Measurements from ENCODE around the gene ULBP3.

ULBP3 gene

DNA sequence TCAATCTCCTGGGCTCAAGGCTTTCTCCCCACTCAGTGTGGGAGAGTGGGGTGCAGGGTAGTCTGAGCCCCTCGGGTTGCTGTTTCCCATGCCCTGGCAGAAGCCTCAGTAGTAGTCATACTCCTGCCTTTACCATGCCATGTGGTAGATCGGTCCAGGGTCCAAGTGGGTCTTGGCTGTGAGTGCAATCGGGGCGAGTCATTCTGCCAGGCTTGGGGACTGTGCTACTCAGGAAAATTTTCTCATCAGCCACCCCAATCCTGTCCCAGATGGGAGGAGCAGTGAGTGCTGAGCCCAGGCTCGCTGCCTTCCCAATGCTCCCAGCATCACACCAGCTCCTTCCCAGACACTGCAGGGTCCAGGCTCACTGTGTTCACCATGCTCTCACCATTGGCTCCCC, 32.8 kb downstream of the ULBP3 start:
- DNase-seq (ENCODE audit: low read depth, low spot score): no peak
- TF ChIP-seq, protein P1, sequence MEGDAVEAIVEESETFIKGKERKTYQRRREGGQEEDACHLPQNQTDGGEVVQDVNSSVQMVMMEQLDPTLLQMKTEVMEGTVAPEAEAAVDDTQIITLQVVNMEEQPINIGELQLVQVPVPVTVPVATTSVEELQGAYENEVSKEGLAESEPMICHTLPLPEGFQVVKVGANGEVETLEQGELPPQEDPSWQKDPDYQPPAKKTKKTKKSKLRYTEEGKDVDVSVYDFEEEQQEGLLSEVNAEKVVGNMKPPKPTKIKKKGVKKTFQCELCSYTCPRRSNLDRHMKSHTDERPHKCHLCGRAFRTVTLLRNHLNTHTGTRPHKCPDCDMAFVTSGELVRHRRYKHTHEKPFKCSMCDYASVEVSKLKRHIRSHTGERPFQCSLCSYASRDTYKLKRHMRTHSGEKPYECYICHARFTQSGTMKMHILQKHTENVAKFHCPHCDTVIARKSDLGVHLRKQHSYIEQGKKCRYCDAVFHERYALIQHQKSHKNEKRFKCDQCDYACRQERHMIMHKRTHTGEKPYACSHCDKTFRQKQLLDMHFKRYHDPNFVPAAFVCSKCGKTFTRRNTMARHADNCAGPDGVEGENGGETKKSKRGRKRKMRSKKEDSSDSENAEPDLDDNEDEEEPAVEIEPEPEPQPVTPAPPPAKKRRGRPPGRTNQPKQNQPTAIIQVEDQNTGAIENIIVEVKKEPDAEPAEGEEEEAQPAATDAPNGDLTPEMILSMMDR (IDR thresholded peaks at IDR 0.05; ENCODE audit: insufficient read depth, low read length, missing control alignments): no peak
- H3K4me3 ChIP-seq (ENCODE audit: low read depth, low read length): no peak overlapping the region
- POLR2A ChIA-PET: no interaction called here
- CTCF ChIA-PET: no interaction called here

DNA sequence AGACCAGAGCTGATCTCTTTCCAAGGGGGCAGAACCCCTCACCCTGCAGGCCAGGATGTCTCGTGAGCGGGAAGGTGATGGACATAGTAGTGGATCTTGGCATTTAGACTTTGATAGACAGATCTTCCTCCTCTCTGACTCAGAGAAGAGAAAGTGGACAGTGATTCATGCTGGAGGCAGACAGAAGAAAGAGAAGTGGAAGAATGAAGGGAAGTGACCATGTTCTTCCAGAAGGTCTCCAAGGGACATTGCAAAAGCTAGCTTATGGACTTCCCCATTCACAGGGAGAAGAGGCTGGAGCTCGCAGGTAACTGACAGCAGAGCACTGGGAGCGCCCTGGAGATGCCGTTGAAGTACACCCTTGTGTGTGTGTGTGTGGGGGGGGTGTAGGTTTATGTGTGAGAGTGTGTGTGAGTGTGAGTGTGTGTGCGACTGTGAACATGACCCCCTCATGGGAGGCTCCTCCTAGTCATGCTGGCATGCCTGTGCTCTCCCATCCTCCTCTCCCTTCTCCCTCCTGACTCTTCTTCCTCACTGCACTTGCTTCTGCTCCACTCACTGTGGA, 35.6 kb downstream of the ULBP3 start:
- no peak overlapping the region for H3K4me3 ChIP-seq (ENCODE audit: low read depth, low read length)
- no peak for DNase-seq (ENCODE audit: low read depth, low spot score)
- TF ChIP-seq, protein P1 (IDR thresholded peaks at IDR 0.05; ENCODE audit: insufficient read depth, low read length, missing control alignments): no peak
- POLR2A ChIA-PET: no interaction called here
- CTCF ChIA-PET: interaction anchor here (1.0 kb wide), 1 partner anchor 16 kb away, joined by 3 read pairs; no protein-coding TSS in a partner anchor

GRCh38 chr6:150032598-150032997, 36.3 kb downstream of the ULBP3 start:
- POLR2A ChIA-PET: no interaction called here

GRCh38 chr6:150030611-150031010, 38.3 kb downstream of the ULBP3 start:
- DNase-seq (ENCODE audit: low read depth, low spot score): no peak
- TF ChIP-seq, protein P1 (IDR thresholded peaks at IDR 0.05; ENCODE audit: insufficient read depth, low read length, missing control alignments): no peak
- CTCF ChIA-PET: no interaction called here
- POLR2A ChIA-PET: no interaction called here
- H3K4me3 ChIP-seq (ENCODE audit: low read depth, low read length): no peak overlapping the region

More at GRCh38 chr6:150032598-150032997, 36.3 kb downstream of the ULBP3 start:
- H3K4me3 ChIP-seq (ENCODE audit: low read depth, low read length): no peak overlapping the region
- CTCF ChIA-PET: interaction anchor here (1.0 kb wide), 1 partner anchor 15 kb away, joined by 3 read pairs; no protein-coding TSS in a partner anchor
- TF ChIP-seq, protein P1 (IDR thresholded peaks at IDR 0.05; ENCODE audit: insufficient read depth, low read length, missing control alignments): no peak
- DNase-seq (ENCODE audit: low read depth, low spot score): no peak

- CTCF ChIA-PET: no interaction called here
- POLR2A ChIA-PET: no interaction called here
- TF ChIP-seq, protein P1 (IDR thresholded peaks at IDR 0.05; ENCODE audit: insufficient read depth, low read length, missing control alignments): no peak
- DNase-seq (ENCODE audit: low read depth, low spot score): no peak
- no peak overlapping the region for H3K4me3 ChIP-seq (ENCODE audit: low read depth, low read length)
Measured at GRCh38 chr6:150029749-150030148, 39.2 kb downstream of the ULBP3 start.

- POLR2A ChIA-PET: no interaction called here
- TF ChIP-seq, protein P1 (IDR thresholded peaks at IDR 0.05; ENCODE audit: insufficient read depth, low read length, missing control alignments): no peak
- H3K4me3 ChIP-seq (ENCODE audit: low read depth, low read length): no peak overlapping the region
- CTCF ChIA-PET: no interaction called here
- DNase-seq (ENCODE audit: low read depth, low spot score): no peak
Measured at GRCh38 chr6:150029276-150029675, 39.6 kb downstream of the ULBP3 start.
